ENCODE results near the gene RNF111.
A peak's percentile ranks its signal among the peaks of the same experiment; 100 is the strongest.
"Not testable (repeated sequence)": the region's sequence is repeated elsewhere in the genome, so short reads cannot be mapped to it uniquely, and the experiment has no call there.

The RNF111 gene

GRCh38 chr15:59059076-59059597, 71.7 kb downstream of the RNF111 start:
- no peak for DNase-seq

GRCh38 chr15:59060348-59060747, 72.9 kb downstream of the RNF111 start:
- DNase-seq: no peak

GRCh38 chr15:59063042-59063441, 75.6 kb downstream of the RNF111 start:
- no peak for DNase-seq

GRCh38 chr15:59069430-59069829, 82.0 kb downstream of the RNF111 start:
- DNase-seq: no peak

- DNase-seq: no peak
Measured at GRCh38 chr15:59074607-59075006, 87.1 kb downstream of the RNF111 start.

GRCh38 chr15:59087731-59088130, 100.3 kb downstream of the RNF111 start:
- DNase-seq: no peak

- DNase-seq: no peak
Measured at GRCh38 chr15:59094077-59094476, 106.6 kb downstream of the RNF111 start.

GRCh38 chr15:59096429-59096828, 109.0 kb downstream of the RNF111 start:
- no peak for DNase-seq

GRCh38 chr15:59099162-59099685, 111.8 kb downstream of the RNF111 start:
- DNase-seq: no peak

GRCh38 chr15:59104602-59104911, 117.1 kb downstream of the RNF111 start:
- DNase-seq: no peak

GRCh38 chr15:59104912-59105732, 117.7 kb downstream of the RNF111 start, which contains the start of gene CCNB2:
TSS of gene CCNB2 (plus strand) at chr15:59105146. CDS start at chr15:59105269, 123 bp downstream.
- DNase-seq: peak; percentile 92

- DNase-seq: no peak
Measured at GRCh38 chr15:59105854-59106253, 118.4 kb downstream of the RNF111 start.

GRCh38 chr15:59111251-59111650, 123.8 kb downstream of the RNF111 start:
- DNase-seq: no peak

GRCh38 chr15:59115047-59115446, 127.6 kb downstream of the RNF111 start:
- DNase-seq: no peak

- peak; percentile 45 for DNase-seq
Measured at GRCh38 chr15:59116141-59116540, 128.7 kb downstream of the RNF111 start.

- no peak for DNase-seq
Measured at GRCh38 chr15:59116771-59117170, 129.3 kb downstream of the RNF111 start.

- no peak for DNase-seq
Measured at GRCh38 chr15:59119625-59120024, 132.2 kb downstream of the RNF111 start.

GRCh38 chr15:59120937-59121336, 133.5 kb downstream of the RNF111 start:
- no peak for DNase-seq

- no peak for DNase-seq
Measured at GRCh38 chr15:59124261-59124660, 136.8 kb downstream of the RNF111 start.

GRCh38 chr15:59125683-59126082, 138.2 kb downstream of the RNF111 start:
- DNase-seq: not testable (repeated sequence)

GRCh38 chr15:59127255-59127654, 139.8 kb downstream of the RNF111 start:
- DNase-seq: not testable (repeated sequence)

- DNase-seq: no peak
Measured at GRCh38 chr15:59131456-59131855, 144.0 kb downstream of the RNF111 start.

- DNase-seq: no peak
Measured at GRCh38 chr15:59131969-59132562, 144.6 kb downstream of the RNF111 start.

GRCh38 chr15:59133929-59134427, 146.5 kb downstream of the RNF111 start:
- DNase-seq: no peak
